GM12801 (cell line): ENCODE data around the gene MBD3L2B.
"Not testable (repeated sequence)": the region's sequence is repeated elsewhere in the genome, so short reads cannot be mapped to it uniquely, and the experiment has no call there.

Source experiments
- TF ChIP-seq, protein P1 (sequence below): IDR thresholded peaks from one replicate; pipeline ENCODE4 v1.5.1; 2011; ENCODE audit warnings: control low read depth; ENCODE audit not compliant: insufficient read length; ENCODE audit errors: extremely low read depth

Gene MBD3L2B

DNA sequence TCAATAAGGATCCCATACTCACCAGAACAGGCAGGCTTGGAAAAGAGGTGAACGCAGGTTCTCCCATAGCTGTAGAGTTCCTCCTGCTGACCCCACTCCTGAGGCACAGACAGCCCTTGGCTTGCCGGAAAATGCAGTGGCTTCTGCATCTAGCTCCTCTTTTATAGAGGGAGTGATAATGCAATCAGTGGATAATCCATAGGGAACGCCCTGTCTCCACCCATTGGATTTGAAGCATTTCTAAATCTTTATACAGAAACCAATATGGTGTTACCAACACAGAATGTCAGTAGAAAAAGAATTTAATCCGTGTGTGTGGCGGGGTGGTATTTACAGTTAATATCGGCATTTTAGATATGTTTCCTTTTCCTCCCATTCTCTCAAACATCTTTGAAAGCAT is at the start of gene MBD3L2B:
TSS of gene MBD3L2B (minus strand) at position 101 of the 400 bp plus-strand sequence. CDS start at position 67, 34 bp downstream.
- TF ChIP-seq, protein P1, sequence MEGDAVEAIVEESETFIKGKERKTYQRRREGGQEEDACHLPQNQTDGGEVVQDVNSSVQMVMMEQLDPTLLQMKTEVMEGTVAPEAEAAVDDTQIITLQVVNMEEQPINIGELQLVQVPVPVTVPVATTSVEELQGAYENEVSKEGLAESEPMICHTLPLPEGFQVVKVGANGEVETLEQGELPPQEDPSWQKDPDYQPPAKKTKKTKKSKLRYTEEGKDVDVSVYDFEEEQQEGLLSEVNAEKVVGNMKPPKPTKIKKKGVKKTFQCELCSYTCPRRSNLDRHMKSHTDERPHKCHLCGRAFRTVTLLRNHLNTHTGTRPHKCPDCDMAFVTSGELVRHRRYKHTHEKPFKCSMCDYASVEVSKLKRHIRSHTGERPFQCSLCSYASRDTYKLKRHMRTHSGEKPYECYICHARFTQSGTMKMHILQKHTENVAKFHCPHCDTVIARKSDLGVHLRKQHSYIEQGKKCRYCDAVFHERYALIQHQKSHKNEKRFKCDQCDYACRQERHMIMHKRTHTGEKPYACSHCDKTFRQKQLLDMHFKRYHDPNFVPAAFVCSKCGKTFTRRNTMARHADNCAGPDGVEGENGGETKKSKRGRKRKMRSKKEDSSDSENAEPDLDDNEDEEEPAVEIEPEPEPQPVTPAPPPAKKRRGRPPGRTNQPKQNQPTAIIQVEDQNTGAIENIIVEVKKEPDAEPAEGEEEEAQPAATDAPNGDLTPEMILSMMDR = not testable (repeated sequence)

DNA sequence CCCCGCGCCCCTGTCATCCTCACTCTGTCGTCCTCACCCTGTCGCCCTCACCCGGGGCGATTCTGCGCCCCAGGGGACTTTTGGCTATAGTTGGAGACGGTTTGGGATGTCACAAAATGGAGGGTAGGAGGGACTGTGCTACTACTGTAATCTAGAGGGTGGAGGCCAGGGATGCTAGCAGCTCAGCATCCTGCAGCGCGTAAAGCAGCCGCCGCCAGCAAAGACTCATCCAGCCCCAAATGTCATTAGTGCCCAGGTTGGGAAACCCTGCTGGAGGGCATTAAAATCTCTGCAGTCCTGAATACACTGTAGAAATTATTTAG is 48.6 kb upstream of the MBD3L2B start:
- TF ChIP-seq, protein P1 = no peak

DNA sequence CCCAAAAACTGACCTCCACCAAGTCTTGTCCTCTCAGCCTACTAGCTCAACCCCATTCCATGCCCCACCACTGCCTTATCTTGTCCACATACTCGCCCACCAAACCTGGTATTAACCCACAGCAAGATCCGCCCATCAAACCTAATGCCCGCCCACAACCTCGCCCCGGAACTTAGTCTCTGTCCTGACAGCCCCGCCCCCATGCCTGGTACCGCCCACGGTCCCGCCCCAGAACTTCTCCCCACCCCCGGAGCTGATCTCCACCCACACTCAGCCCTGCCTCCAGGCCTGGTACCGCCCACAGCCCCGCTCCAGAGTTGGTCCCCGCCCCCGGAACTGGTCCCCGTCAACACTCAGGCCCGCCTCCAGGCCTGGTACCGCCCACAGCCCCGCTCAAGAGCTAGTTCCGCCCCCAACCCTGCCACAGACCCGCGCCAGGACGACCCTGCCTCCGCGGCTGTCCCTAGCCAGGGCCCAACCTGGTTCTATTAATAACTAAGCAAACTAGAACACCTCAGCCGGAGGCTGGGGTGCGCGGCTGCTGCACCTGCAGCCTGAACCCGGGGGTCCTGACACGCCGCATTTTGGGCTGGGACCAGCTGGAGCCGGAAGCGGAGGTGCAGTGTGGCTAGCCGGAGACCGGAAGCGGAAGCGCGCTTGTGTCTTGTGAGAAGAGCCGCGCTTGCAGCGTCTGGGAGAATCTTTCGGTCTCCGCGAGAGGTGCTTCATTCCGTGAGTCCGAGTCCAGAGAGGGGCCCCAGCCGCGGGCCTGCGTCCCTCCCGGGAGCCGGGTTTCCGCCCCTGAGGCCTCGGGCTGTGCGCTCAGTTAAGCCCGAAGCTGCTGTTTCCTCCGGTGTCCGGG is 48.0 kb upstream of the MBD3L2B start, which contains the start of gene ZNF557:
TSS of gene ZNF557 (plus strand) at position 662 of the 862 bp plus-strand sequence. CDS start 5,372 bp downstream, outside the sequence.
- TF ChIP-seq, protein P1 = no peak

DNA sequence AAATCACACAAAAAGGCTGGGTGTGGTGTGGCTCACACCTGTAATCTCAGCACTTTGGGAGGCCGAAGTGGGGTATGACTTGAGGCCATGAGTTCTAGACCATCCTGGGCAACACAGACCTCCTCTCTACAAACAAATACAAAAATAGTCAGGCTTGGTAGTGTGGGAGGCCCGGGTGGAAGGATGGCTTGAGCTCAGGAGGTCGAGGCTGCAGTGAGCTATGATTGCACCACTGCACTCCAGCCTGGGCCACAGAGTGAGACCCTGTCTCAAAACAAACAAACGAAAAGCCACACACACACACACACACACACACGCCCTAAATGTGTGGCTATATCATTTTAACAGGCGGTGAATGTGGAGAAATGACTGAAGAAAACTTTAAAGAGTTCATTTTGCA is 47.4 kb upstream of the MBD3L2B start:
- TF ChIP-seq, protein P1 = no peak

DNA sequence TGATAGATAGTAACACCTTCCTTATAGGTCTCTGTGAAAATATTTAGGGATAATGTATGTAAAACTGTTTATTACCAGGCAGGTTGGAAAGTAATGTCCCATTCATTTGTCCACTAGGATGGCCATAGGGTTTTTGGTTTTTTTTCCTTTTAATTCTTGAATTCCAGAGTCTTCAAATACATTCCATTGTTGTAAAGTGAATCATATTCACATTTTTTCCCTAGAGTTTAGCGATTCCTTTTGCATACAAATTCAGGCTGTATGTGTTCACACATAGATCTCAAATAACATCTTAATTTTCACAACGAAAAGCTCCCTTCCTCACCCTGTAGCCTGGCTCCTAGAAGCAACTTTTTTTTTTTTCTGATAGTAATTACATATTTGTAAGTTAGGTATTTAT is 46.5 kb upstream of the MBD3L2B start:
- TF ChIP-seq, protein P1 = no peak

DNA sequence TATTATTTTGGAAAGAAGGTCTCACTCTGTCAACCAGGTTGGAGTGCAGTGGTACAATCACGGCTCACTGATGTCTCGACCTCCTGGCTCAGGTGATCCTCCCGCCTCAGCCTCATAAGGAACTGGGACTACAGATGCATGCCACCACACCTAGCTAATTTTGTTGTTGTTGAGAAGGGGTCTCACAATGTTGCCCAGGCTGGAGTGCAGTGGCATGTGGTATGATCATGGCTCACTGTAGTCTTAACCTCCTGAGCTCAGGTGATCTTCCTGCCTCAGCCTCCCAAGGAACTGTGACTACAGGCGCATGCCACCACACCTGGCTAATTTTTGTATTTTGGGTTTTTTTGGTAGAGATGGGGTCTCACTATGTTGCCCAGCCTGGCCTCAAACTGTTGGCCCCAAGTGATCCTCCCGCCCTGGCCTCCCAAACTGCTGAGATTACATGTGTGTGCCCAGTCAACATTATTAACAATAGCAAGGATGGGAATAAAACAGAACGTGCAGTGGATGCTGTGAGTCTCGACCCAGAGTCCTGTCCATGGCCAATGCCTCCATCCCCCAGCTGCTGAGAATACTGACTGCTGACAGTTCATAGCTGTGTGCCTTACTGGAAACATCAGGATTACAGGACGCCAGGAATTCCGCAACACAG is 42.7 kb upstream of the MBD3L2B start:
- TF ChIP-seq, protein P1 = no peak

DNA sequence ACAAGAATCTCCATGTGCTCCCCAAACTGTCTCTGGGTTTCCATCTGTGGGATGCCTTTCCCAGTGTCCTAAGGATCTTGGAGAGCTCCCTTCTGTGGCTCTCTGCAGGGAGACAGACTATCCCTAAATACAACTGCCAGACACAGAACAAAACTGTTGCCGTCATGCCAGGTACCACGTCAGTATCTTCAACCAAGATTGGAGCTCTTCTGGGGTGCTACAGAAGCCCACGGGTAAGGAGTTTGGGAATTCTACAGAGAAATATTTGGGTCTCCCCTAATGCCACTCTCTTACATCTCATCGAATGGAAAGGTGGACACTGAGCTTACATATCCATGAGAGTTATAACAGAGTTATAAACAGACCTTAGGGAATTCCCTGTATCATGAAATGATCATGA is 42.1 kb upstream of the MBD3L2B start:
- TF ChIP-seq, protein P1 = no peak
